ENCODE data around the gene FAM171A2. TPM values are rescaled to one million over a fixed set of nuclear protein-coding genes. Genes with fewer than 3 reads are reported as not detected.

FAM171A2 gene
- total RNA-seq, 4 donors from 2014 or later = 0.27 to 5.0 (median 0.88) TPM; not detected in 1

DNA sequence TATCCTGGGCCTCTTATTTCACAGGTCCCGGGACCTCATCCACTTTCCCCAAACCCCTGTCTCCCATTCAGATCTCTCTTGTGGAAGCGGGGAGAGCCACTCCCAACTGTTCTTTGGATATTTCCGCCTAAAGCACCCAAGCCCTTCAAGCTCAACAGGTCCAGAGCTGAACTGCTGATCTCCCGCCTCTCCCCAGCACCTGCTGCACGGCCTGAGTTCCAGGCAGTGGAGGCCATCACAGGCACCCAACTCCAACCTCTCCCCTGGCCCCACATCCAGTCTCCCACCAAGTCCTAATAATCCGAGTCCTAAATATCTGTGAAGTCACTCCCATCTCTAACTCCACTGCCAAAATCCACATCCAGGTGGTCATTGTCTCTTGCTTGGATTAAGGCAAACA lies 19.3 kb upstream of the FAM171A2 start:
- no peak for DNase-seq
- H3K36me3 ChIP-seq = no peaks in the 10 kb centered on the region
- TF ChIP-seq, protein P1, sequence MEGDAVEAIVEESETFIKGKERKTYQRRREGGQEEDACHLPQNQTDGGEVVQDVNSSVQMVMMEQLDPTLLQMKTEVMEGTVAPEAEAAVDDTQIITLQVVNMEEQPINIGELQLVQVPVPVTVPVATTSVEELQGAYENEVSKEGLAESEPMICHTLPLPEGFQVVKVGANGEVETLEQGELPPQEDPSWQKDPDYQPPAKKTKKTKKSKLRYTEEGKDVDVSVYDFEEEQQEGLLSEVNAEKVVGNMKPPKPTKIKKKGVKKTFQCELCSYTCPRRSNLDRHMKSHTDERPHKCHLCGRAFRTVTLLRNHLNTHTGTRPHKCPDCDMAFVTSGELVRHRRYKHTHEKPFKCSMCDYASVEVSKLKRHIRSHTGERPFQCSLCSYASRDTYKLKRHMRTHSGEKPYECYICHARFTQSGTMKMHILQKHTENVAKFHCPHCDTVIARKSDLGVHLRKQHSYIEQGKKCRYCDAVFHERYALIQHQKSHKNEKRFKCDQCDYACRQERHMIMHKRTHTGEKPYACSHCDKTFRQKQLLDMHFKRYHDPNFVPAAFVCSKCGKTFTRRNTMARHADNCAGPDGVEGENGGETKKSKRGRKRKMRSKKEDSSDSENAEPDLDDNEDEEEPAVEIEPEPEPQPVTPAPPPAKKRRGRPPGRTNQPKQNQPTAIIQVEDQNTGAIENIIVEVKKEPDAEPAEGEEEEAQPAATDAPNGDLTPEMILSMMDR (IDR thresholded peaks at IDR 0.05) = no peak
- TF ChIP-seq POLR2A (IDR thresholded peaks at IDR 0.05) = no peak
- H3K4me3 ChIP-seq = no peak overlapping the region
- H3K27ac ChIP-seq = no peak overlapping the region
- peaks cover 0 to 18% (median 8%) of the 10 kb centered on the region in 4 donors for H3K4me1 ChIP-seq
- H3K27me3 ChIP-seq = no peaks in the 10 kb centered on the region
- H3K9me3 ChIP-seq = no peaks in the 10 kb centered on the region

DNA sequence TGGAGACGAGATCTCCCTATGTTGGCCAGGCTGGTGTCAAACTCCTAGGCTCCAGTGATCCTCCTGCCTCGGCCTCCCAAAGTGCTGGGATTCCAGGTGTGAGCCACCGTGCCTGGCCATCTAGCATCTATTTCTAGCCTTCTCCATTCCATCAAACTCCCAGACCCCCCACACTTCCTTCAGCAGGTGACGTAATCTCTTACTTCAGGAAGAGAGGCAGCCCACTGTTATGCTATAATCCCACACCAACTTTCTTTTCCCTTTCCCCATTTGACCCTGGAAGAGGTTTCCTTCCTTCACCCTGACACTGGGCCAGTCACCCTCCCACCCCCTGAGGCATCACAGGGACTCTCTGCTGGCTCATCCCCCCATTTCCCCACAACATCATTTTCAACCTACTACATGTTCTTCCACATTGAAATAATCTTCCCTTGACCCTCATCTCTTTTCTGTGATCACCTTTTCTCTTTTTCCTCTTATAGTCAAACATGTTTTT lies 18.2 kb upstream of the FAM171A2 start:
- no peak for DNase-seq
- Histone ChIP-seq H3K9me3 (no peaks in the 10 kb centered on the region), H3K27me3 (no peaks in the 10 kb centered on the region), H3K4me3 (no peak overlapping the region), H3K27ac (no peak overlapping the region), H3K36me3 (no peaks in the 10 kb centered on the region), H3K4me1 (peaks cover 0 to 18% (median 8%) of the 10 kb centered on the region in 4 donors)
- TF ChIP-seq, protein P1 (IDR thresholded peaks at IDR 0.05) = no peak
- no peak for TF ChIP-seq POLR2A (IDR thresholded peaks at IDR 0.05)

DNA sequence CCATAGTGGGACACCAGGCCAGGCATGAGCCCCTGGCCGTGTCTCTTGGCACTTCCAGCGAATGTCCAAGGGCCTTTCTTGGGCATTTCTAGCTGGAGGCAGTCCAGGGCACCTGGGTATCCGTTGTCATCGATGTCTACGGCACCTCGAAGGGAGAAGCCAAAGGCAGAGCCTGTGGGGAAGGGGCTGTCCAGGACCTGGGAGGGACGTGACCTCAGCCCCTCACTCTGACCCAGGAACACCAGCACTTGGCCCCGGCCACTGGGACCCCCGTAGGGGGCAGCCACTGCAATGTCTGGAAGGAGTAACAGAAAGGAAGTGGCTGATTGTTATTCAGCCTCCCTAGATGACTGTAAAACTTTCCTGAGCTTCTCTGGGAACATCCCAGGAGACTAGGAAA lies 17.1 kb upstream of the FAM171A2 start:
- no peaks in the 10 kb centered on the region for H3K27me3 ChIP-seq
- DNase-seq = no peak
- TF ChIP-seq, protein P1 (IDR thresholded peaks at IDR 0.05) = no peak
- no peak for TF ChIP-seq POLR2A (IDR thresholded peaks at IDR 0.05)
- H3K9me3 ChIP-seq = no peaks in the 10 kb centered on the region
- H3K4me1 ChIP-seq = peaks cover 0 to 14% (median 5%) of the 10 kb centered on the region in 4 donors
- H3K27ac ChIP-seq = no peak overlapping the region
- no peak overlapping the region for H3K4me3 ChIP-seq
- no peaks in the 10 kb centered on the region for H3K36me3 ChIP-seq

DNA sequence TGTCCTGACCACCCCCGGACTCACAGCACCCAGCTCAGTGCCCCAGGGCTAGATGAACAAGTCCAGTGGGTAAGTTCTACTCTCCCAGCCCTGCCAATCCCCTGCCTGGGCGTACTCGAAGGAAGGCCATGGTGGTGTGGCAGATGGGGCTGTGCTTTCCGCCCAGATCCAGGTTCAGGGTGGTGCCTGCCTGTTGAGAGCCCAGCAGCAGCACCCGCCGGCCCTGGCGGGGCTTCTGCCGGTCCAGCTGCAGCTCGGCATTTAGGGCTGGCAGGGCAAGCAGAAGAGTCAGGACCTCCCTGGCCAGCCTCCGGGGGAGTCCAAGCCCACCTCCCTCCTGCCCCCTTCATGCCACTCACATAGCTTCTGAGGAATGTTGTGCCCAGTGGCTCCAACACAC lies 16.2 kb upstream of the FAM171A2 start:
- Histone ChIP-seq H3K27me3 (no peaks in the 10 kb centered on the region), H3K27ac (no peak overlapping the region), H3K9me3 (no peaks in the 10 kb centered on the region), H3K4me3 (no peak overlapping the region), H3K4me1 (peaks cover 0 to 7% (median 0%) of the 10 kb centered on the region in 4 donors), H3K36me3 (no peaks in the 10 kb centered on the region)
- DNase-seq = no peak
- TF ChIP-seq, protein P1 (IDR thresholded peaks at IDR 0.05) = no peak
- no peak for TF ChIP-seq POLR2A (IDR thresholded peaks at IDR 0.05)

DNA sequence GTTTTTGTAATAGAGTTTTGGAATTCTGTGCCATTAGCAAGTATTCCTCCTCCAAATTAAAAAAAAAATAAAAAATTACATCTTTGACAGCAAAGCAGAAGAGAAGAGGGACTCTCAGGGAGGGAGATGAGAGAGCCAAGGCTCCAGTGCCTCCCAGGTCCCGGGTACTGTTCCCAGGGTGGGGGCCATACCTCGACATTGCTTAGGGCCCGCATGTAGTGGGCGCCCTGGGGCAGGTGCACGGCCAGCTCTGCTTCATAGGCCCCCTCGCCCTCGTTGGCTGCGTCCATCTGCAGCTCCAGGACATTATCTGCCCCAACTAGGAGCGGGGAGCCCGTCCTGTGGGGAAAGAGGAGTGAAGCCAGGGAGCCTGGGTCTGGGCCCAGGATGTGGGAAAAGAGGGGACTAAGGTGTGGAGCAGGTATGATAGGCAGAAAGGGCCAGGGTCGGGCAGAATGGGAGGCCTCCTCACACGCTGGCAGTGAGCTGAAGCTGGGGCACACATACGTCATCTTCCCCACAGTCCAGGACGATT lies 14.6 kb upstream of the FAM171A2 start:
- no peaks in the 10 kb centered on the region for H3K36me3 ChIP-seq
- no peak for DNase-seq

More for the DNA sequence above, 14.6 kb upstream of the FAM171A2 start:
- H3K4me3 ChIP-seq = no peak overlapping the region
- H3K27me3 ChIP-seq = no peaks in the 10 kb centered on the region
- no peak for TF ChIP-seq POLR2A (IDR thresholded peaks at IDR 0.05)
- TF ChIP-seq, protein P1 (IDR thresholded peaks at IDR 0.05) = no peak
- H3K27ac ChIP-seq = no peak overlapping the region
- H3K9me3 ChIP-seq = no peaks in the 10 kb centered on the region
- H3K4me1 ChIP-seq = peaks cover 0 to 4% (median 0%) of the 10 kb centered on the region in 4 donors

Measured in Peyer's patch (tissue), 4 donors.